ENCODE data around the gene TAOK2.
"Not testable (repeated sequence)": the region's sequence is repeated elsewhere in the genome, so short reads cannot be mapped to it uniquely, and the experiment has no call there.

Gene TAOK2

GRCh38 chr16:30025574-30025973 lies 51.9 kb downstream of the TAOK2 start:
- no peak for DNase-seq (ENCODE audit: low read depth)

- DNase-seq (ENCODE audit: low read depth) = no peak
Measured at GRCh38 chr16:30026449-30026848, 52.8 kb downstream of the TAOK2 start.

- DNase-seq (ENCODE audit: low read depth) = no peak
Measured at GRCh38 chr16:30027588-30028437, 54.1 kb downstream of the TAOK2 start.

GRCh38 chr16:30028438-30029076 lies 54.9 kb downstream of the TAOK2 start:
- DNase-seq (ENCODE audit: low read depth) = no peak

GRCh38 chr16:30030011-30030685 lies 56.5 kb downstream of the TAOK2 start:
- DNase-seq (ENCODE audit: low read depth) = no peak

- no peak for DNase-seq (ENCODE audit: low read depth)
Measured at GRCh38 chr16:30030841-30031413, 57.3 kb downstream of the TAOK2 start, which contains the start of gene TLCD3B. TSS of gene TLCD3B (minus strand) at chr16:30031271. CDS start at chr16:30030527, 744 bp downstream.

GRCh38 chr16:30031477-30031918 lies 57.8 kb downstream of the TAOK2 start:
- no peak for DNase-seq (ENCODE audit: low read depth)

- no peak for DNase-seq (ENCODE audit: low read depth)
Measured at GRCh38 chr16:30032083-30032819, 58.6 kb downstream of the TAOK2 start.

GRCh38 chr16:30033270-30033669 lies 59.6 kb downstream of the TAOK2 start:
- no peak for DNase-seq (ENCODE audit: low read depth)

- DNase-seq (ENCODE audit: low read depth) = no peak
Measured at GRCh38 chr16:30040221-30040620, 66.6 kb downstream of the TAOK2 start.

- not testable (repeated sequence) for DNase-seq (ENCODE audit: low read depth)
Measured at GRCh38 chr16:30040690-30041089, 67.0 kb downstream of the TAOK2 start.

- no peak for DNase-seq (ENCODE audit: low read depth)
Measured at GRCh38 chr16:30041841-30042240, 68.2 kb downstream of the TAOK2 start.
